ENCODE measurements around the gene EEF2K. TPM values are rescaled to one million over a fixed set of nuclear protein-coding genes. Genes with fewer than 3 reads are reported as not detected.

EEF2K gene
- total RNA-seq, 1 donor, result 26.3 TPM

DNA sequence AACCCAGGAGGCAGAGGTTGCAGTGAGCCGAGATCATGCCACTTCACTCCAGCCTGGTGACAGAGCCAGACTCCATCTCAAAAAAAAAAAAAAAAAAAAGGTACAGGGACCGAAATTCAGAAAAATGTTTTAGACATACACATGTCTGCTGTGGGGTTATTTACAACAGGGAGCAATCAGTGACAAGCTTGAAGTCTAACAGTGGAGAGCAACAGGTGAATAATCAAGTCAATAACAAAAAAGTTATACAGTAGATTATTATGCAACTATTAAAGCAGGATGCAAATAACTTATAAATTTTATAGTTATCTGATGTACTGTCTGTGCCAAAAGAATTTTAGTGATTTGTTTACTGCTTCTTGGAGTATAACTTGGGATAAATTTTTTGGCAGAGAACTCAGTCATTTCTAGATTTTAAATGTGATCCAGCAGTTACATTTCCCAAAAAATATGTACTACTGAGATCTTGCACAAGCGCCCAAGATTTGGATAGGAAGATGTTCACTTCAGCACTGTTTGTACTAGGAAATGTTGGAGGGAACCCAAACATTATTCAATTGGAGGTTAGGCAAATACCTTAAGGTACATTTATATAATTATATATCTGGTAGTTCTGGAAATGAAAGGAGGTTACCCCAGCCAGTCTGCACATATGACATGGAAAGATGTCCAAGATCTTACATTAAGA lies 34.1 kb downstream of the EEF2K start:
- DNase-seq (ENCODE audit: low read depth), result peak; percentile 53
- TF ChIP-seq, protein P1, sequence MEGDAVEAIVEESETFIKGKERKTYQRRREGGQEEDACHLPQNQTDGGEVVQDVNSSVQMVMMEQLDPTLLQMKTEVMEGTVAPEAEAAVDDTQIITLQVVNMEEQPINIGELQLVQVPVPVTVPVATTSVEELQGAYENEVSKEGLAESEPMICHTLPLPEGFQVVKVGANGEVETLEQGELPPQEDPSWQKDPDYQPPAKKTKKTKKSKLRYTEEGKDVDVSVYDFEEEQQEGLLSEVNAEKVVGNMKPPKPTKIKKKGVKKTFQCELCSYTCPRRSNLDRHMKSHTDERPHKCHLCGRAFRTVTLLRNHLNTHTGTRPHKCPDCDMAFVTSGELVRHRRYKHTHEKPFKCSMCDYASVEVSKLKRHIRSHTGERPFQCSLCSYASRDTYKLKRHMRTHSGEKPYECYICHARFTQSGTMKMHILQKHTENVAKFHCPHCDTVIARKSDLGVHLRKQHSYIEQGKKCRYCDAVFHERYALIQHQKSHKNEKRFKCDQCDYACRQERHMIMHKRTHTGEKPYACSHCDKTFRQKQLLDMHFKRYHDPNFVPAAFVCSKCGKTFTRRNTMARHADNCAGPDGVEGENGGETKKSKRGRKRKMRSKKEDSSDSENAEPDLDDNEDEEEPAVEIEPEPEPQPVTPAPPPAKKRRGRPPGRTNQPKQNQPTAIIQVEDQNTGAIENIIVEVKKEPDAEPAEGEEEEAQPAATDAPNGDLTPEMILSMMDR (IDR thresholded peaks at IDR 0.05; ENCODE audit: insufficient read depth, low read depth, low read length), result no peak
- H3K4me3 ChIP-seq (ENCODE audit: low read depth, low read length), result no peak overlapping the region

DNA sequence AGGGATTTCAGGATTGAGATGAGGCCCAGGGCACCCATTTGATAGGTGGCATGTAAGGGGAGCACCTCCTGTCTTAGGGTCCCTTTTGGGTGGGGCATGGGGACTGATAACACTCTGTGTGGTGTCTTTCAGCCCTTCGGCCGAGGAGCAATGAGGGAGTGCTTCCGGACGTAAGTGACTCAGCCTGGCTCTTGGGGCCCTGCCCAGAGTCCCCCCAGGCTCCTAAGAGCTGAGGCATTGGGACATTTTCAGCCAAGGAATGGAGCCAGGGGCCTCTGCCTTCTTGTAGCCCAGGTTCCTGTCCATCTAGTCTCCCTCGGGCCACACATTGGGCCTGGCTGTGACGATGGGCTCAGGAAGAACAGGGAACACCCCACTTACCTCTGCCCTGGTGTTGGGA lies 44.4 kb downstream of the EEF2K start:
- no peak overlapping the region for H3K4me3 ChIP-seq (ENCODE audit: low read depth, low read length)
- TF ChIP-seq, protein P1 (IDR thresholded peaks at IDR 0.05; ENCODE audit: insufficient read depth, low read depth, low read length), result no peak
- DNase-seq (ENCODE audit: low read depth), result no peak

DNA sequence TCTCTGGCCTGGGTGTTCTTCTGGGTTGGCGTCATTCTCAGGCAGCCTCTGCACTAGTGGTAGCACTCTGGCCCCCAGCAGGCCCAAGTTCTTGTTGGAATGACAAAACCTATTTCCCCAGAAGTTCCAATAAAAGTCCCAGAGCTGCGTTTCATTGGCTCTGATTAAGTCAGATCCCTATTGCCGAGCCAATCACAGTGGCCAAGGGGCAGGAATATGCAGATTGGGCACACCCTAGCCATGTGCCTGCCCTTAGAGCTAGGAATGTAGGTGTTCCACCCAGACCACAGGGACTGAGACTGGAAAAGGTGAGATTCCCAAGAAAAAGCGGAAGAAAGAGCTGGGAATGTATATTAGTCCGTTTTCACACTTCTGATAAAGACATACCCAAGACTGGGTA lies 46.2 kb downstream of the EEF2K start:
- H3K4me3 ChIP-seq (ENCODE audit: low read depth, low read length), result no peak overlapping the region
- DNase-seq (ENCODE audit: low read depth), result no peak
- TF ChIP-seq, protein P1 (IDR thresholded peaks at IDR 0.05; ENCODE audit: insufficient read depth, low read depth, low read length), result no peak

DNA sequence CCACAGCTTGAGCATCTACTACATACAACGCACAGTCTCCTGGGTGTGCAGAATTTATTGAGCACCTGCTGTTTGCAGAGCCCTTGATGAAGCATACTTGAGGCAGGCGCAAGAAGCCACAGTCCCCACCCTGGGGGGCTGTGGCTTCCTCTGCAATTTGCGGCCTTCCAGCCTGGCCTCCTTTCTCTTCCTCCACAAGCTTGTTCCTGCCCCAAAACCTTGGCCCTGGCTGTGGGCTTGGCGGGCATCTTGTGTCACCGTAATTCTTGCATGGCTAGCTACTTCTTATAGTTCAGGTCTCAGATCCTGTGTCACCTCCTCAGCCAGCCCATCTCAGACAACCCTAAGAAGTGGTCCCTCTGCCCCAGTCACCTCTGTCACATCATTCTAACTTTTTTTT lies 47.2 kb downstream of the EEF2K start:
- TF ChIP-seq, protein P1 (IDR thresholded peaks at IDR 0.05; ENCODE audit: insufficient read depth, low read depth, low read length), result no peak
- no peak overlapping the region for H3K4me3 ChIP-seq (ENCODE audit: low read depth, low read length)
- no peak for DNase-seq (ENCODE audit: low read depth)

DNA sequence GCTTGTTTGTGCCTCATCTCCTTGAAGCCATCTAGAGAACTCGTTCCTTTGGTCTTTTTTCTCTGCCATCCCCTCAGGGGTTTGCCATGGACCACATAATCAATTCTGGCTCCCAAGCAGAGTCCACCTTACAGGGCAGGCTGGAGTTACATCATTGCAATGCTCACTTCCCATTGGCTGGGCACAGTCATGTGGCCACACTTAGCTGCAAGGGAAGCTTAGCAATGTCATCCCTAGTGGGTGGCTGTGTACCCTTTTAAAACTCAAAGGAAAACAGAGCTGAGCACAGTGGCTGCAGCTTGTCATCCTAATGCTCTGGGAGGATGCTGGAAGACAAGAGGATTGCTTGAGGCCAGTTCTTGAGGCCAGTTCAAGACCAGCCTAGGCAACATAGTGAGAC lies 49.3 kb downstream of the EEF2K start:
- TF ChIP-seq, protein P1 (IDR thresholded peaks at IDR 0.05; ENCODE audit: insufficient read depth, low read depth, low read length), result no peak
- no peak overlapping the region for H3K4me3 ChIP-seq (ENCODE audit: low read depth, low read length)
- DNase-seq (ENCODE audit: low read depth), result no peak

DNA sequence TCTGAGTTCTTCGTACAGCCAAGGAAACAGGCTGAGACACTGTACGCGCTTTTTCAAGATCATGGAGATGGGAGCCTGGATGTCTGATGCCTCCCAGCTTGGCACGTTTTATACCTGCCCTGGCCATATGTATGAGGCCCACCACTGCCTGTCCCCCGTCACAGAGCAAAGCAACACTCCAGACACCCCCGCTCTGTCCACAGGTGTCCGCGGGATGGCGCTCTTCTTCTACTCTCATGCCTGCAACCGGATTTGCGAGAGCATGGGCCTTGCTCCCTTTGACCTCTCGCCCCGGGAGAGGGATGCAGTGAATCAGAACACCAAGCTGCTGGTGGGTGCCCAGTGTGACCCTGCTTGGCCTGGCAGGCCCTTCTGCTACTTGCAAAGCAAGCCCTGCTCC lies 51.4 kb downstream of the EEF2K start:
- TF ChIP-seq, protein P1 (IDR thresholded peaks at IDR 0.05; ENCODE audit: insufficient read depth, low read depth, low read length), result no peak
- no peak overlapping the region for H3K4me3 ChIP-seq (ENCODE audit: low read depth, low read length)
- no peak for DNase-seq (ENCODE audit: low read depth)

DNA sequence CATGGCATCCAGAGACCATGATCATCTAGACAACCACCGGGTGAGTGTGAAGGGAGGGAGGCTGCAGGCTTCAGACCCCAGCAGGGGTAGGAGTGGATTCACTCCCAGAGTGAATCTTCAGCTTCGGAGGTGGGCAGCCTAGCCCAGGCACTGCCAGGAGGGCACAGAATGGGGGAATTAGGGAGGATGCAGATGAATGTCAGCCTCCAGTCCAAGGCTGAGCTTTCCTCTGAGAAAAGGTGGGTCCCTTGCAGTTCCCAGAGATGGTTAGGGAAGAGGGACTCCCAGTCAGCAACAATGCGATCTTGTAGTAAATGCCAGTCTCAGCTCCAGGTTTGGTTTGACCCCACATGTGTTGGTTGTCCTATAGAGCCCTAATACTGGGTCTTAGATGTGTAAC lies 54.4 kb downstream of the EEF2K start:
- TF ChIP-seq, protein P1 (IDR thresholded peaks at IDR 0.05; ENCODE audit: insufficient read depth, low read depth, low read length), result no peak
- no peak for DNase-seq (ENCODE audit: low read depth)
- H3K4me3 ChIP-seq (ENCODE audit: low read depth, low read length), result no peak overlapping the region
